SK-N-SH (cell line): ENCODE results near the gene ARID3A. TPM values are rescaled to one million over a fixed set of nuclear protein-coding genes. Genes with fewer than 3 reads are reported as not detected.

ENCODE experiments used
- CTCF ChIA-PET: fragments of 300-600, 350-600 bp; formaldehyde crosslinking; extraction: SDS; loops from one replicate; lab custom pipeline; 2021; lab: Yijun Ruan, JAX
- POLR2A ChIA-PET: fragments of 350-600 bp; sonication (Branson Sonifier 250); formaldehyde crosslinking; extraction: SDS; loops from one replicate; lab custom pipeline; 2020; ENCODE audit warnings: antibody characterized with exemption, inconsistent platforms; lab: Yijun Ruan, JAX
- DNase-seq: peaks from one replicate; pipeline ENCODE4 v3.0.0; 2012
- H2AFZ ChIP-seq: fragments of 200-600 bp; sonication (generic); 2 replicates; pipeline ENCODE4 v1.8.1; 2016; ENCODE audit warnings: antibody characterized with exemption, mild to moderate bottlenecking, low read depth
- H3F3A ChIP-seq: fragments of 200-600 bp; sonication (generic); replicated peaks from 2 replicates; pipeline ENCODE3; 2016; ENCODE audit warnings: antibody characterized with exemption, mild to moderate bottlenecking; ENCODE audit not compliant: insufficient read depth
- H3K27ac ChIP-seq, 2 experiments: fragments of 200-500 bp in 1 of 2; fragments of 200-600 bp in 1 of 2; sonication (Bioruptor generic) in 1 of 2; sonication (generic), shearing (Covaris generic) in 1 of 2; 2 replicates each; pipeline versions ENCODE4 v1.5.1 to v1.6.1; 2014 to 2016; ENCODE audit warnings: low read depth in 2 of 2, inconsistent platforms in 1 of 2, low read length in 1 of 2, mild to moderate bottlenecking in 1 of 2, mixed read lengths in 1 of 2
- H3K27me3 ChIP-seq: fragments of 200-600 bp; sonication (generic), shearing (Covaris generic); 2 replicates; pipeline ENCODE4 v1.6.1; 2016; ENCODE audit warnings: mixed run types; ENCODE audit not compliant: insufficient read depth
- H3K36me3 ChIP-seq, 2 experiments: fragments of 200-500 bp in 1 of 2; fragments of 200-600 bp in 1 of 2; sonication (Bioruptor generic) in 1 of 2; sonication (generic) in 1 of 2; replicated peaks in 1 of 2; 2 replicates each; pipeline versions ENCODE3 to v1.5.1; 2014 to 2016; ENCODE audit warnings: low read length in 1 of 2, mild to moderate bottlenecking in 1 of 2; ENCODE audit not compliant: insufficient read depth in 2 of 2, control insufficient read depth in 1 of 2
- H3K4me1 ChIP-seq, 2 experiments: fragments of 200-500 bp in 1 of 2; fragments of 200-600 bp in 1 of 2; sonication (Bioruptor generic) in 1 of 2; sonication (generic), shearing (Covaris generic) in 1 of 2; 2 replicates each; pipeline versions ENCODE4 v1.5.1 to v1.6.1; 2014 to 2016; ENCODE audit warnings: low read depth in 1 of 2, low read length in 1 of 2, mixed run types in 1 of 2; ENCODE audit not compliant: insufficient read depth in 2 of 2, control insufficient read depth in 1 of 2
- H3K4me2 ChIP-seq: fragments of 200-600 bp; sonication (generic), shearing (Covaris generic); 2 replicates; pipeline ENCODE4 v1.6.1; 2017; ENCODE audit warnings: mixed run types
- H3K4me3 ChIP-seq, 2 experiments: fragments of 200-500 bp in 1 of 2; fragments of 200-600 bp in 1 of 2; sonication (Bioruptor generic) in 1 of 2; sonication (generic), shearing (Covaris generic) in 1 of 2; 2 replicates each; pipeline versions ENCODE4 v1.5.1 to v1.8.1; 2014 to 2016; ENCODE audit warnings: low read depth in 2 of 2, inconsistent platforms in 1 of 2, low read length in 1 of 2, mild to moderate bottlenecking in 1 of 2, mixed read lengths in 1 of 2, moderate library complexity in 1 of 2
- H3K79me2 ChIP-seq: fragments of 200-600 bp; sonication (generic); 2 replicates; pipeline ENCODE4 v1.8.1; 2017; ENCODE audit warnings: mild to moderate bottlenecking; ENCODE audit not compliant: insufficient read depth
- H3K9ac ChIP-seq: fragments of 200-600 bp; sonication (generic); 2 replicates; pipeline ENCODE4 v1.6.1; 2017; ENCODE audit warnings: mixed run types
- H3K9me2 ChIP-seq: fragments of 200-600 bp; sonication (generic); 2 replicates; pipeline ENCODE4 v1.6.1; 2017; ENCODE audit warnings: mixed run types
- H3K9me3 ChIP-seq: fragments of 200-600 bp; sonication (generic); 2 replicates; pipeline ENCODE4 v1.6.1; 2017; ENCODE audit warnings: mixed run types, mild to moderate bottlenecking, moderate library complexity
- H4K20me1 ChIP-seq: fragments of 200-600 bp; sonication (generic); 2 replicates; pipeline ENCODE4 v1.6.1; 2017; ENCODE audit warnings: mild to moderate bottlenecking, mixed run types; ENCODE audit not compliant: insufficient read depth
- EZH2phosphoT487 ChIP-seq: fragments of 200-600 bp; sonication (generic); IDR thresholded peaks from 2 replicates; pipeline ENCODE4 v1.6.1; 2017; ENCODE audit warnings: low read depth, mixed run types, mild to moderate bottlenecking, antibody characterized with exemption, moderate library complexity, borderline replicate concordance
- FOSL2 ChIP-seq: IDR thresholded peaks from 2 replicates; pipeline ENCODE4 v1.4.0; 2012; ENCODE audit warnings: low read depth, mild to moderate bottlenecking, moderate library complexity, borderline replicate concordance
- FOXJ3 ChIP-seq: sonication (generic); formaldehyde crosslinking; IDR thresholded peaks from 2 replicates; pipeline ENCODE4 v1.5.1; 2020; ENCODE audit warnings: mild to moderate bottlenecking, missing genetic modification reagents
- FOXM1 ChIP-seq: IDR thresholded peaks from 2 replicates; pipeline ENCODE4 v1.4.0; 2012; ENCODE audit warnings: low read depth, mild to moderate bottlenecking
- GATA2 ChIP-seq: sonication (generic); formaldehyde crosslinking; IDR thresholded peaks from 2 replicates; pipeline ENCODE4 v1.5.0; 2020; ENCODE audit warnings: mild to moderate bottlenecking, missing genetic modification reagents
- IRF3 ChIP-seq: fragments of 150-350 bp; IDR thresholded peaks from 2 replicates; pipeline ENCODE4 v1.6.1; 2016; ENCODE audit warnings: mild to moderate bottlenecking, low read depth, low read length
- JUND ChIP-seq: IDR thresholded peaks from 2 replicates; pipeline ENCODE4 v1.4.0; 2012
- MAX ChIP-seq: IDR thresholded peaks from 2 replicates; pipeline ENCODE4 v1.4.0; 2012; ENCODE audit warnings: low read depth
- MEF2A ChIP-seq: IDR thresholded peaks from 2 replicates; pipeline ENCODE4 v1.4.0; 2012; ENCODE audit warnings: low read depth, borderline replicate concordance
- MXI1 ChIP-seq: IDR thresholded peaks from 2 replicates; pipeline ENCODE4 v1.6.1; 2012; ENCODE audit warnings: mild to moderate bottlenecking, low read depth, low read length, improper control_type of control experiment
- NFIC ChIP-seq: IDR thresholded peaks from 2 replicates; pipeline ENCODE4 v1.4.0; 2012; ENCODE audit warnings: borderline replicate concordance
- RAD21 ChIP-seq: IDR thresholded peaks from 2 replicates; pipeline ENCODE4 v1.6.1; 2012; ENCODE audit warnings: mild to moderate bottlenecking, low read length
- RFX5 ChIP-seq: IDR thresholded peaks from 2 replicates; pipeline ENCODE4 v1.6.1; 2012; ENCODE audit warnings: mild to moderate bottlenecking, improper control_type of control experiment, low read length
- RXRA ChIP-seq: IDR thresholded peaks from 2 replicates; pipeline ENCODE4 v1.4.0; 2012; ENCODE audit warnings: low read depth, mild to moderate bottlenecking, borderline replicate concordance
- SIN3A ChIP-seq: IDR thresholded peaks from 2 replicates; pipeline ENCODE4 v1.6.1; 2012; ENCODE audit warnings: low read depth, mild to moderate bottlenecking, low read length, moderate library complexity, borderline replicate concordance
- SMC3 ChIP-seq: IDR thresholded peaks from 2 replicates; pipeline ENCODE4 v1.6.1; 2012; ENCODE audit warnings: low read depth, low read length, improper control_type of control experiment
- TCF12 ChIP-seq: IDR thresholded peaks from 2 replicates; pipeline ENCODE4 v1.4.0; 2012
- TEAD4 ChIP-seq: IDR thresholded peaks from 2 replicates; pipeline ENCODE4 v1.4.0; 2012; ENCODE audit warnings: mild to moderate bottlenecking, borderline replicate concordance; ENCODE audit not compliant: insufficient read depth
- USF2 ChIP-seq: fragments of 150-350 bp; IDR thresholded peaks from 2 replicates; pipeline ENCODE4 v1.6.1; 2017; ENCODE audit warnings: antibody characterized with exemption, low read length, low read depth, borderline replicate concordance
- YY1 ChIP-seq: IDR thresholded peaks from 2 replicates; pipeline ENCODE4 v1.4.0; 2012; ENCODE audit warnings: low read depth, mild to moderate bottlenecking
- WGBS: methylation state at CpG from one replicate; pipeline ENCODE4 v1.1.6; 2017; ENCODE audit warnings: low lambda C conversion rate; 5-methylcytosine and 5-hydroxymethylcytosine counted together
- polyA plus RNA-seq, 3 experiments: library from polyadenylated mRNA; depleted of rRNA; stranded (reverse); fragments of >200 nt; gene quantifications; 2 replicates each; pipeline ENCODE4 v1.2.3, GENCODE V29; 2012

The ARID3A gene
- polyA plus RNA-seq, 1 of the 3 experiments (the other 2 are of a cell fraction): 8.6 TPM

GRCh38 chr19:1014161-1015060, 88.6 kb downstream of the ARID3A start:
- H3K79me2 ChIP-seq: peaks cover 59% of the 10 kb centered on the region
- H3F3A ChIP-seq: no peaks in the 10 kb centered on the region
- no peak overlapping the region for H3K27ac ChIP-seq
- H3K4me3 ChIP-seq: no peak overlapping the region
- H3K9ac ChIP-seq: no peak overlapping the region
- no peaks in the 10 kb centered on the region for H3K27me3 ChIP-seq
- POLR2A ChIA-PET: no interaction called here
- CTCF ChIA-PET: no interaction called here
- WGBS: 96% methylated on average over 31 of the region's 49 CpGs
- H3K4me1 ChIP-seq: peaks cover 13 to 18% of the 10 kb centered on the region in 2 experiments; a peak in 1 of 4 replicates
- H3K9me3 ChIP-seq: no peaks in the 10 kb centered on the region
- peaks cover 0 to 44% of the 10 kb centered on the region in 2 experiments for H3K36me3 ChIP-seq
- no peak overlapping the region for H3K4me2 ChIP-seq
- TF ChIP-seq FOXJ3 (CRISPR knock-in tag) (no peak), FOXM1 (no peak), SIN3A (no peak), GATA2 (CRISPR knock-in tag) (no peak), SMC3 (no peak), RAD21 (no peak), USF2 (no peak), MAX (no peak), FOSL2 (no peak), RFX5 (no peak), IRF3 (no peak)
- H2AFZ ChIP-seq: no peak overlapping the region
- H4K20me1 ChIP-seq: peaks cover 59% of the 10 kb centered on the region
- no peak for DNase-seq
- H3K9me2 ChIP-seq: no peaks in the 10 kb centered on the region

GRCh38 chr19:1015061-1015781, 89.4 kb downstream of the ARID3A start:
- DNase-seq: no peak
- CTCF ChIA-PET: interaction anchor here (1.6 kb wide), 1 partner anchor 152 kb away, joined by 5 read pairs; no protein-coding TSS in a partner anchor
- Histone ChIP-seq H3K9ac (no peak overlapping the region), H3K27ac (no peak overlapping the region), H3F3A (no peaks in the 10 kb centered on the region), H3K9me2 (no peaks in the 10 kb centered on the region), H3K4me1 (peaks cover 13 to 26% of the 10 kb centered on the region in 2 experiments; a peak in 1 of 4 replicates), H3K4me3 (no peak overlapping the region), H2AFZ (no peak overlapping the region), H3K27me3 (no peaks in the 10 kb centered on the region), H3K36me3 (peaks cover 0 to 36% of the 10 kb centered on the region in 2 experiments), H3K9me3 (no peaks in the 10 kb centered on the region), H3K79me2 (peaks cover 67% of the 10 kb centered on the region), H4K20me1 (peaks cover 67% of the 10 kb centered on the region), H3K4me2 (no peak overlapping the region)
- WGBS: no CpG with 5 or more reads among the region's 29 CpGs
- POLR2A ChIA-PET: no interaction called here
- TF ChIP-seq MEF2A: no peak
- TF ChIP-seq TEAD4: no peak
- TF ChIP-seq TCF12: no peak
- no peak for TF ChIP-seq JUND
- no peak for TF ChIP-seq MXI1
- no peak for TF ChIP-seq FOXJ3 (CRISPR knock-in tag)
- no peak for TF ChIP-seq RXRA
- no peak for TF ChIP-seq YY1
- TF ChIP-seq NFIC: no peak
- no peak for TF ChIP-seq SIN3A
- TF ChIP-seq EZH2phosphoT487: no peak
